SK-N-SH (cell line): ENCODE measurements around the gene SQOR. TPM values are rescaled to one million over a fixed set of nuclear protein-coding genes. Genes with fewer than 3 reads are reported as not detected.

Experiments used
- CTCF ChIA-PET: fragments of 300-600, 350-600 bp; formaldehyde crosslinking; extraction: SDS; loops from one replicate; lab custom pipeline; 2021; lab: Yijun Ruan, JAX
- POLR2A ChIA-PET: fragments of 350-600 bp; sonication (Branson Sonifier 250); formaldehyde crosslinking; extraction: SDS; loops from one replicate; lab custom pipeline; 2020; ENCODE audit warnings: antibody characterized with exemption, inconsistent platforms; lab: Yijun Ruan, JAX
- DNase-seq: peaks from one replicate; pipeline ENCODE4 v3.0.0; 2012
- H2AFZ ChIP-seq: fragments of 200-600 bp; sonication (generic); 2 replicates; pipeline ENCODE4 v1.8.1; 2016; ENCODE audit warnings: antibody characterized with exemption, mild to moderate bottlenecking, low read depth
- H3F3A ChIP-seq: fragments of 200-600 bp; sonication (generic); replicated peaks from 2 replicates; pipeline ENCODE3; 2016; ENCODE audit warnings: antibody characterized with exemption, mild to moderate bottlenecking; ENCODE audit not compliant: insufficient read depth
- H3K27ac ChIP-seq, 2 experiments: fragments of 200-500 bp in 1 of 2; fragments of 200-600 bp in 1 of 2; sonication (Bioruptor generic) in 1 of 2; sonication (generic), shearing (Covaris generic) in 1 of 2; 2 replicates each; pipeline versions ENCODE4 v1.5.1 to v1.6.1; 2014 to 2016; ENCODE audit warnings: low read depth in 2 of 2, inconsistent platforms in 1 of 2, low read length in 1 of 2, mild to moderate bottlenecking in 1 of 2, mixed read lengths in 1 of 2
- H3K27me3 ChIP-seq: fragments of 200-600 bp; sonication (generic), shearing (Covaris generic); 2 replicates; pipeline ENCODE4 v1.6.1; 2016; ENCODE audit warnings: mixed run types; ENCODE audit not compliant: insufficient read depth
- H3K36me3 ChIP-seq, 2 experiments: fragments of 200-500 bp in 1 of 2; fragments of 200-600 bp in 1 of 2; sonication (Bioruptor generic) in 1 of 2; sonication (generic) in 1 of 2; replicated peaks in 1 of 2; 2 replicates each; pipeline versions ENCODE3 to v1.5.1; 2014 to 2016; ENCODE audit warnings: low read length in 1 of 2, mild to moderate bottlenecking in 1 of 2; ENCODE audit not compliant: insufficient read depth in 2 of 2, control insufficient read depth in 1 of 2
- H3K4me1 ChIP-seq, 2 experiments: fragments of 200-500 bp in 1 of 2; fragments of 200-600 bp in 1 of 2; sonication (Bioruptor generic) in 1 of 2; sonication (generic), shearing (Covaris generic) in 1 of 2; 2 replicates each; pipeline versions ENCODE4 v1.5.1 to v1.6.1; 2014 to 2016; ENCODE audit warnings: low read depth in 1 of 2, low read length in 1 of 2, mixed run types in 1 of 2; ENCODE audit not compliant: insufficient read depth in 2 of 2, control insufficient read depth in 1 of 2
- H3K4me2 ChIP-seq: fragments of 200-600 bp; sonication (generic), shearing (Covaris generic); 2 replicates; pipeline ENCODE4 v1.6.1; 2017; ENCODE audit warnings: mixed run types
- H3K4me3 ChIP-seq, 2 experiments: fragments of 200-500 bp in 1 of 2; fragments of 200-600 bp in 1 of 2; sonication (Bioruptor generic) in 1 of 2; sonication (generic), shearing (Covaris generic) in 1 of 2; 2 replicates each; pipeline versions ENCODE4 v1.5.1 to v1.8.1; 2014 to 2016; ENCODE audit warnings: low read depth in 2 of 2, inconsistent platforms in 1 of 2, low read length in 1 of 2, mild to moderate bottlenecking in 1 of 2, mixed read lengths in 1 of 2, moderate library complexity in 1 of 2
- H3K79me2 ChIP-seq: fragments of 200-600 bp; sonication (generic); 2 replicates; pipeline ENCODE4 v1.8.1; 2017; ENCODE audit warnings: mild to moderate bottlenecking; ENCODE audit not compliant: insufficient read depth
- H3K9ac ChIP-seq: fragments of 200-600 bp; sonication (generic); 2 replicates; pipeline ENCODE4 v1.6.1; 2017; ENCODE audit warnings: mixed run types
- H3K9me2 ChIP-seq: fragments of 200-600 bp; sonication (generic); 2 replicates; pipeline ENCODE4 v1.6.1; 2017; ENCODE audit warnings: mixed run types
- H3K9me3 ChIP-seq: fragments of 200-600 bp; sonication (generic); 2 replicates; pipeline ENCODE4 v1.6.1; 2017; ENCODE audit warnings: mixed run types, mild to moderate bottlenecking, moderate library complexity
- H4K20me1 ChIP-seq: fragments of 200-600 bp; sonication (generic); 2 replicates; pipeline ENCODE4 v1.6.1; 2017; ENCODE audit warnings: mild to moderate bottlenecking, mixed run types; ENCODE audit not compliant: insufficient read depth
- ELF1 ChIP-seq: IDR thresholded peaks from 2 replicates; pipeline ENCODE4 v1.4.0; 2012
- EP300 ChIP-seq, 2 experiments: IDR thresholded peaks; 2 replicates each; pipeline versions ENCODE4 v1.4.0 to v1.6.1; 2012; ENCODE audit warnings: borderline replicate concordance in 1 of 2, low read depth in 1 of 2, low read length in 1 of 2
- EZH2phosphoT487 ChIP-seq: fragments of 200-600 bp; sonication (generic); IDR thresholded peaks from 2 replicates; pipeline ENCODE4 v1.6.1; 2017; ENCODE audit warnings: low read depth, mixed run types, mild to moderate bottlenecking, antibody characterized with exemption, moderate library complexity, borderline replicate concordance
- FOXJ3 ChIP-seq: sonication (generic); formaldehyde crosslinking; IDR thresholded peaks from 2 replicates; pipeline ENCODE4 v1.5.1; 2020; ENCODE audit warnings: mild to moderate bottlenecking, missing genetic modification reagents
- IRF3 ChIP-seq: fragments of 150-350 bp; IDR thresholded peaks from 2 replicates; pipeline ENCODE4 v1.6.1; 2016; ENCODE audit warnings: mild to moderate bottlenecking, low read depth, low read length
- MEF2A ChIP-seq: IDR thresholded peaks from 2 replicates; pipeline ENCODE4 v1.4.0; 2012; ENCODE audit warnings: low read depth, borderline replicate concordance
- MXI1 ChIP-seq: IDR thresholded peaks from 2 replicates; pipeline ENCODE4 v1.6.1; 2012; ENCODE audit warnings: mild to moderate bottlenecking, low read depth, low read length, improper control_type of control experiment
- NRF1 ChIP-seq: IDR thresholded peaks from 2 replicates; pipeline ENCODE4 v1.6.1; 2012; ENCODE audit warnings: low read depth, mild to moderate bottlenecking, low read length
- RCOR1 ChIP-seq: fragments of 150-350 bp; IDR thresholded peaks from 2 replicates; pipeline ENCODE4 v1.6.1; 2017; ENCODE audit warnings: antibody characterized with exemption, low read length
- RFX5 ChIP-seq: IDR thresholded peaks from 2 replicates; pipeline ENCODE4 v1.6.1; 2012; ENCODE audit warnings: mild to moderate bottlenecking, improper control_type of control experiment, low read length
- TAF1 ChIP-seq: IDR thresholded peaks from 2 replicates; pipeline ENCODE4 v1.6.1; 2012; ENCODE audit warnings: low read depth, mild to moderate bottlenecking, low read length, moderate library complexity, borderline replicate concordance
- YY1 ChIP-seq: IDR thresholded peaks from 2 replicates; pipeline ENCODE4 v1.4.0; 2012; ENCODE audit warnings: low read depth, mild to moderate bottlenecking
- WGBS: methylation state at CpG from one replicate; pipeline ENCODE4 v1.1.6; 2017; ENCODE audit warnings: low lambda C conversion rate; 5-methylcytosine and 5-hydroxymethylcytosine counted together
- polyA plus RNA-seq, 3 experiments: library from polyadenylated mRNA; depleted of rRNA; stranded (reverse); fragments of >200 nt; gene quantifications; 2 replicates each; pipeline ENCODE4 v1.2.3, GENCODE V29; 2012
- TF ChIP-seq, protein P1 (sequence below): fragments of 200-600 bp; sonication (generic); IDR thresholded peaks from 2 replicates; pipeline ENCODE4 v1.6.1; 2017; ENCODE audit warnings: antibody characterized with exemption, mild to moderate bottlenecking, moderate library complexity
- TF ChIP-seq, protein P2 (sequence below): IDR thresholded peaks from 2 replicates; pipeline ENCODE4; 2012

SQOR gene
- polyA plus RNA-seq, 1 of the 3 experiments (the other 2 are of a cell fraction): 7.8 TPM

DNA sequence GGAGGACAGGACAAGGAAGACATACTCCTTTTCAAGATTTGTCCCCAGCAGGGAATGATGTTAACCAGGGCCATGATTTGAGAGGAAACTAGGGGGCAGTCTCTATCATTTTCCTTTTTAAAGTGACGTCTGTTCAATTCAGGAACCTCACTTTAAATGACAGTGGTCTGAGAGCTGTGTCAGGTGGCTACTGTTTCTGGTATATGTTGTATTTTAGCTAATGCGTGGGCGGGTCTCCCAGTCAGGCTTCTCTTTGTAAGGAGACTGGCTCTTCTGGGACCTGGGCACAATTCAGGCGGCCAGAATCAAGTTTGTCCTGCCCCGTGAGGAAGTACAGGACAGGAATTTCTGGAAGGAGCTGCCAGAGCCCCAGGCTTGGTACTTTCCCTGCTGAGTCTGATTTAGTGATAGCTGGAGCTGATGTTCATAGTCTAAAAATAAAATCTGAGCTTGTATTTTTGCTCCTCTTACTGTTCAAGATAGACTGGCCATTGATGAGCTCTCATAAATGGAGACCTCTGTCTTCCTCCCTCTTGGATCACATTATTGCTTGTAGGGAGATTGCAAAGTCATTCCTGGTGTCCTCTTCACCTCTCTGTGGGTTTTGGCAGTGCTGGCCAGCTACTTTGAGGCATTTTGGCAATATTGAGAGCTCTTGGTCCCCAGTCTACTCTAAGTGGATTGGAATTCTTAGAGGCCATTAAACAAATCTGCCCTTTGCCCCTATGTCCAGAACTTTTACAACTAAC, 25.6 kb downstream of the SQOR start (continued):
- TF ChIP-seq, protein P1, sequence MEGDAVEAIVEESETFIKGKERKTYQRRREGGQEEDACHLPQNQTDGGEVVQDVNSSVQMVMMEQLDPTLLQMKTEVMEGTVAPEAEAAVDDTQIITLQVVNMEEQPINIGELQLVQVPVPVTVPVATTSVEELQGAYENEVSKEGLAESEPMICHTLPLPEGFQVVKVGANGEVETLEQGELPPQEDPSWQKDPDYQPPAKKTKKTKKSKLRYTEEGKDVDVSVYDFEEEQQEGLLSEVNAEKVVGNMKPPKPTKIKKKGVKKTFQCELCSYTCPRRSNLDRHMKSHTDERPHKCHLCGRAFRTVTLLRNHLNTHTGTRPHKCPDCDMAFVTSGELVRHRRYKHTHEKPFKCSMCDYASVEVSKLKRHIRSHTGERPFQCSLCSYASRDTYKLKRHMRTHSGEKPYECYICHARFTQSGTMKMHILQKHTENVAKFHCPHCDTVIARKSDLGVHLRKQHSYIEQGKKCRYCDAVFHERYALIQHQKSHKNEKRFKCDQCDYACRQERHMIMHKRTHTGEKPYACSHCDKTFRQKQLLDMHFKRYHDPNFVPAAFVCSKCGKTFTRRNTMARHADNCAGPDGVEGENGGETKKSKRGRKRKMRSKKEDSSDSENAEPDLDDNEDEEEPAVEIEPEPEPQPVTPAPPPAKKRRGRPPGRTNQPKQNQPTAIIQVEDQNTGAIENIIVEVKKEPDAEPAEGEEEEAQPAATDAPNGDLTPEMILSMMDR: no peak
- TF ChIP-seq MXI1 (no peak), ELF1 (no peak), EP300 (IDR thresholded peaks at IDR 0.05; ENCODE audit: borderline replicate concordance in 1 of 2, low read depth in 1 of 2, low read length in 1 of 2) (no peak), FOXJ3 (CRISPR knock-in tag) (no peak), NRF1 (no peak), RCOR1 (no peak), IRF3 (no peak), TAF1 (no peak), EZH2phosphoT487 (no peak), RFX5 (no peak), MEF2A (no peak)
- TF ChIP-seq, protein P2, sequence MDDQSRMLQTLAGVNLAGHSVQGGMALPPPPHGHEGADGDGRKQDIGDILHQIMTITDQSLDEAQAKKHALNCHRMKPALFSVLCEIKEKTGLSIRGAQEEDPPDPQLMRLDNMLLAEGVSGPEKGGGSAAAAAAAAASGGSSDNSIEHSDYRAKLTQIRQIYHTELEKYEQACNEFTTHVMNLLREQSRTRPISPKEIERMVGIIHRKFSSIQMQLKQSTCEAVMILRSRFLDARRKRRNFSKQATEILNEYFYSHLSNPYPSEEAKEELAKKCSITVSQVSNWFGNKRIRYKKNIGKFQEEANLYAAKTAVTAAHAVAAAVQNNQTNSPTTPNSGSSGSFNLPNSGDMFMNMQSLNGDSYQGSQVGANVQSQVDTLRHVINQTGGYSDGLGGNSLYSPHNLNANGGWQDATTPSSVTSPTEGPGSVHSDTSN: no peak

GRCh38 chr15:45662375-45662774, 27.5 kb downstream of the SQOR start:
- no peak for DNase-seq
- Histone ChIP-seq H3K9me2 (no peaks in the 10 kb centered on the region), H3K9ac (no peak overlapping the region), H3K27ac (no peak overlapping the region), H3K4me3 (no peak overlapping the region), H3F3A (no peaks in the 10 kb centered on the region), H4K20me1 (no peaks in the 10 kb centered on the region), H3K36me3 (no peaks in the 10 kb centered on the region), H3K9me3 (no peaks in the 10 kb centered on the region), H3K4me1 (no peaks in the 10 kb centered on the region), H3K79me2 (no peaks in the 10 kb centered on the region), H3K4me2 (no peak overlapping the region), H3K27me3 (no peaks in the 10 kb centered on the region), H2AFZ (no peak overlapping the region)
- POLR2A ChIA-PET: no interaction called here
- TF ChIP-seq, protein P1: no peak; the same call in 1 of the 2 replicates
- no peak for TF ChIP-seq YY1
- CTCF ChIA-PET: interaction anchor here (1.2 kb wide), 1 partner anchor 133 kb away, joined by 5 read pairs; no protein-coding TSS in a partner anchor
- WGBS: 76% methylated on average over 6 of the region's 6 CpGs
